K562 (cell line): ENCODE results near the gene ZBTB38. TPM values are rescaled to one million over a fixed set of nuclear protein-coding genes. Genes with fewer than 3 reads are reported as not detected.

Experiments used
- GMEB1 ChIP-seq: fragments of 250-450 bp; sonication (Bioruptor Pico); IDR thresholded peaks from 2 replicates; pipeline ENCODE4 v1.4.0; 2020; ENCODE audit warnings: mild to moderate bottlenecking
- HMGN3 ChIP-seq: IDR thresholded peaks from 2 replicates; pipeline ENCODE4 v1.6.1; 2011; ENCODE audit warnings: borderline replicate concordance, low read depth, mild to moderate bottlenecking, mixed read lengths, low read length; ENCODE audit not compliant: insufficient read length; ENCODE audit errors: extremely low read depth
- NUFIP1 ChIP-seq: fragments of 450-650 bp; IDR thresholded peaks from 2 replicates; pipeline ENCODE4 v1.6.1; 2018; ENCODE audit not compliant: partially characterized antibody
- SMAD4 ChIP-seq: fragments of 250-450 bp; sonication (Bioruptor Pico); conservative IDR thresholded peaks from 2 replicates; pipeline ENCODE4 v1.8.0; 2021; ENCODE audit warnings: inconsistent platforms, mild to moderate bottlenecking, moderate library complexity
- TCF15 ChIP-seq: fragments of 250-450 bp; sonication (Bioruptor Pico); IDR thresholded peaks from 2 replicates; pipeline ENCODE4 v1.8.0; 2022; ENCODE audit warnings: moderate library complexity, mild to moderate bottlenecking, inconsistent platforms
- ZFX ChIP-seq: sonication (generic); formaldehyde crosslinking; IDR thresholded peaks from 2 replicates; pipeline ENCODE4 v1.8.0; 2022; ENCODE audit warnings: mild to moderate bottlenecking, missing genetic modification reagents, moderate library complexity
- ZNF146 ChIP-seq: IDR thresholded peaks from one replicate; pipeline ENCODE4 v1.6.1; 2018; ENCODE audit warnings: missing compliant biosample characterization; ENCODE audit not compliant: unreplicated experiment
- ZNF740 ChIP-seq, 3 experiments: fragments of 200-800 bp in 1 of 3; sonication (Bioruptor generic) in 1 of 3; sonication (generic) in 1 of 3; formaldehyde crosslinking in 1 of 3; IDR thresholded peaks; 2 replicates each; pipeline versions ENCODE4 v1.6.1 to v1.8.0; 2016 to 2022; ENCODE audit warnings: mild to moderate bottlenecking in 2 of 3, missing compliant biosample characterization in 2 of 3, missing genetic modification characterization in 2 of 3, missing genetic modification reagents in 1 of 3
- polyA plus RNA-seq, 8 experiments: library from polyadenylated mRNA; depleted of rRNA in 4 of 8; stranded (reverse) in 5 of 8; unstranded in 3 of 8; fragments of >200 nt; fragmentation: Nextera tagmentation in 2 of 8; fragmentation: Illumina TruSeq in 1 of 8; extraction: Ambion mirVana in 2 of 8; extraction: Trizol in 1 of 8; gene quantifications; 2 replicates each; pipeline versions ENCODE4 v1.2.1 to v1.2.3, GENCODE V29; 2011 to 2014; ENCODE audit warnings: inconsistent platforms in 1 of 8, missing spikeins in 1 of 8
- total RNA-seq, 7 experiments: library from RNA; depleted of rRNA in 6 of 7; stranded (reverse); fragments of >200 nt in 6 of 7; fragmentation: Illumina TruSeq in 2 of 7; extraction: Trizol in 2 of 7; gene quantifications; 2 replicates each; pipeline versions ENCODE4 v1.2.1 to v1.2.3, GENCODE V29; 2011 to 2021; ENCODE audit warnings: low replicate concordance in 1 of 7
- TF ChIP-seq, protein P1 (sequence below): IDR thresholded peaks from 2 replicates; pipeline ENCODE4 v1.6.1; 2014; ENCODE audit warnings: antibody characterized with exemption
- TF ChIP-seq, protein P2 (sequence below): fragments of 450-650 bp; formaldehyde crosslinking; IDR thresholded peaks from 2 replicates; pipeline ENCODE4 v1.4.0; 2022; ENCODE audit warnings: missing genetic modification characterization
- TF ChIP-seq, protein P3 (sequence below): fragments of 150-350 bp; conservative IDR thresholded peaks from 2 replicates; pipeline ENCODE4 v1.6.1; 2014; ENCODE audit warnings: low read length
- TF ChIP-seq, protein P4 (sequence below): fragments of 250-450 bp; sonication (Bioruptor Pico); IDR thresholded peaks from 2 replicates; pipeline ENCODE4 v1.5.0; 2022; ENCODE audit warnings: mild to moderate bottlenecking

ZBTB38 gene
- total and polyA plus RNA-seq, 9 of the 15 experiments (the other 6 are each of a cell fraction or from before 2014, with no cell fraction given) = 12.1 to 39.4 (median 22.9) TPM

GRCh38 chr3:141366285-141367037, 1.8 kb upstream of the ZBTB38 start (continued):
- TF ChIP-seq GMEB1 (CRISPR knock-in tag) (no peak), HMGN3 (no peak), TCF15 (CRISPR knock-in tag) (no peak), ZNF740 (CRISPR knock-in tag; IDR thresholded peaks at IDR 0.05) (no peak), ZNF740 (tag; IDR thresholded peaks at IDR 0.05) (no peak), NUFIP1 (no peak), ZFX (CRISPR knock-in tag) (peak; percentile 67), ZNF146 (CRISPR knock-in tag) (no peak), SMAD4 (CRISPR knock-in tag) (no peak; the same call in 1 of the 2 replicates)
- TF ChIP-seq, protein P1, sequence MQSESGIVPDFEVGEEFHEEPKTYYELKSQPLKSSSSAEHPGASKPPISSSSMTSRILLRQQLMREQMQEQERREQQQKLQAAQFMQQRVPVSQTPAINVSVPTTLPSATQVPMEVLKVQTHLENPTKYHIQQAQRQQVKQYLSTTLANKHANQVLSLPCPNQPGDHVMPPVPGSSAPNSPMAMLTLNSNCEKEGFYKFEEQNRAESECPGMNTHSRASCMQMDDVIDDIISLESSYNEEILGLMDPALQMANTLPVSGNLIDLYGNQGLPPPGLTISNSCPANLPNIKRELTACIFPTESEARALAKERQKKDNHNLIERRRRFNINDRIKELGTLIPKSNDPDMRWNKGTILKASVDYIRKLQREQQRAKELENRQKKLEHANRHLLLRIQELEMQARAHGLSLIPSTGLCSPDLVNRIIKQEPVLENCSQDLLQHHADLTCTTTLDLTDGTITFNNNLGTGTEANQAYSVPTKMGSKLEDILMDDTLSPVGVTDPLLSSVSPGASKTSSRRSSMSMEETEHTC = no peak
- TF ChIP-seq, protein P2, sequence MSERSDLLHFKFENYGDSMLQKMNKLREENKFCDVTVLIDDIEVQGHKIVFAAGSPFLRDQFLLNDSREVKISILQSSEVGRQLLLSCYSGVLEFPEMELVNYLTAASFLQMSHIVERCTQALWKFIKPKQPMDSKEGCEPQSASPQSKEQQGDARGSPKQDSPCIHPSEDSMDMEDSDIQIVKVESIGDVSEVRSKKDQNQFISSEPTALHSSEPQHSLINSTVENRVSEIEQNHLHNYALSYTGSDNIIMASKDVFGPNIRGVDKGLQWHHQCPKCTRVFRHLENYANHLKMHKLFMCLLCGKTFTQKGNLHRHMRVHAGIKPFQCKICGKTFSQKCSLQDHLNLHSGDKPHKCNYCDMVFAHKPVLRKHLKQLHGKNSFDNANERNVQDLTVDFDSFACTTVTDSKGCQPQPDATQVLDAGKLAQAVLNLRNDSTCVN (CRISPR knock-in tag) = no peak
- TF ChIP-seq, protein P3, sequence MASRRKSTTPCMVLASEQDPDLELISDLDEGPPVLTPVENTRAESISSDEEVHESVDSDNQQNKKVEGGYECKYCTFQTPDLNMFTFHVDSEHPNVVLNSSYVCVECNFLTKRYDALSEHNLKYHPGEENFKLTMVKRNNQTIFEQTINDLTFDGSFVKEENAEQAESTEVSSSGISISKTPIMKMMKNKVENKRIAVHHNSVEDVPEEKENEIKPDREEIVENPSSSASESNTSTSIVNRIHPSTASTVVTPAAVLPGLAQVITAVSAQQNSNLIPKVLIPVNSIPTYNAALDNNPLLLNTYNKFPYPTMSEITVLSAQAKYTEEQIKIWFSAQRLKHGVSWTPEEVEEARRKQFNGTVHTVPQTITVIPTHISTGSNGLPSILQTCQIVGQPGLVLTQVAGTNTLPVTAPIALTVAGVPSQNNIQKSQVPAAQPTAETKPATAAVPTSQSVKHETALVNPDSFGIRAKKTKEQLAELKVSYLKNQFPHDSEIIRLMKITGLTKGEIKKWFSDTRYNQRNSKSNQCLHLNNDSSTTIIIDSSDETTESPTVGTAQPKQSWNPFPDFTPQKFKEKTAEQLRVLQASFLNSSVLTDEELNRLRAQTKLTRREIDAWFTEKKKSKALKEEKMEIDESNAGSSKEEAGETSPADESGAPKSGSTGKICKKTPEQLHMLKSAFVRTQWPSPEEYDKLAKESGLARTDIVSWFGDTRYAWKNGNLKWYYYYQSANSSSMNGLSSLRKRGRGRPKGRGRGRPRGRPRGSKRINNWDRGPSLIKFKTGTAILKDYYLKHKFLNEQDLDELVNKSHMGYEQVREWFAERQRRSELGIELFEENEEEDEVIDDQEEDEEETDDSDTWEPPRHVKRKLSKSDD = no peak
- TF ChIP-seq, protein P4, sequence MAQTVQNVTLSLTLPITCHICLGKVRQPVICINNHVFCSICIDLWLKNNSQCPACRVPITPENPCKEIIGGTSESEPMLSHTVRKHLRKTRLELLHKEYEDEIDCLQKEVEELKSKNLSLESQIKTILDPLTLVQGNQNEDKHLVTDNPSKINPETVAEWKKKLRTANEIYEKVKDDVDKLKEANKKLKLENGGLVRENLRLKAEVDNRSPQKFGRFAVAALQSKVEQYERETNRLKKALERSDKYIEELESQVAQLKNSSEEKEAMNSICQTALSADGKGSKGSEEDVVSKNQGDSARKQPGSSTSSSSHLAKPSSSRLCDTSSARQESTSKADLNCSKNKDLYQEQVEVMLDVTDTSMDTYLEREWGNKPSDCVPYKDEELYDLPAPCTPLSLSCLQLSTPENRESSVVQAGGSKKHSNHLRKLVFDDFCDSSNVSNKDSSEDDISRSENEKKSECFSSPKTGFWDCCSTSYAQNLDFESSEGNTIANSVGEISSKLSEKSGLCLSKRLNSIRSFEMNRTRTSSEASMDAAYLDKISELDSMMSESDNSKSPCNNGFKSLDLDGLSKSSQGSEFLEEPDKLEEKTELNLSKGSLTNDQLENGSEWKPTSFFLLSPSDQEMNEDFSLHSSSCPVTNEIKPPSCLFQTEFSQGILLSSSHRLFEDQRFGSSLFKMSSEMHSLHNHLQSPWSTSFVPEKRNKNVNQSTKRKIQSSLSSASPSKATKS = no peak
